GM19351 (cell line): ENCODE results near the gene AIFM3.

ENCODE experiments used
- ATAC-seq: cut with Tn5 transposase; IDR thresholded peaks from one replicate; pipeline ENCODE4 v1.9.1; 2021; ENCODE audit warnings: mild to moderate bottlenecking, moderate library complexity; ENCODE audit not compliant: unreplicated experiment

The AIFM3 gene

DNA sequence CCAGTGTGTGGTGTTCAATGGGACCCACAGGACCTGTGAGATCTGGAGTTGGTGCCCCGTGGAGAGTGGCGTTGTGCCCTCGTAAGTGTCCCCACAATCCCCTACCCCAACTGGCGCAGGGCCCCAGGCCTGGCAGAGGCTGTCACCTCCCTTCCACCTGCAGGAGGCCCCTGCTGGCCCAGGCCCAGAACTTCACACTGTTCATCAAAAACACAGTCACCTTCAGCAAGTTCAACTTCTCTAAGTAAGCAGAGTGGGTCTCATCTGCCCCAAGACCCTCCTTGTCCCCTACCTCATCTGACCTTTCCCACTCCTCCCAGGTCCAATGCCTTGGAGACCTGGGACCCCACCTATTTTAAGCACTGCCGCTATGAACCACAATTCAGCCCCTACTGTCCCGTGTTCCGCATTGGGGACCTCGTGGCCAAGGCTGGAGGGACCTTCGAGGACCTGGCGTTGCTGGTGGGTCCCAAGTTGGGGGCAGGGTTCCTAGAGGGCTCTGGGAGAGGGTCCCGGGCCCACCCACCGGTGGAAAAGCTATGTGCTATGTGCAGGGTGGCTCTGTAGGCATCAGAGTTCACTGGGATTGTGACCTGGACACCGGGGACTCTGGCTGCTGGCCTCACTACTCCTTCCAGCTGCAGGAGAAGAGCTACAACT is 56.0 kb downstream of the AIFM3 start:
- no peak for ATAC-seq

DNA sequence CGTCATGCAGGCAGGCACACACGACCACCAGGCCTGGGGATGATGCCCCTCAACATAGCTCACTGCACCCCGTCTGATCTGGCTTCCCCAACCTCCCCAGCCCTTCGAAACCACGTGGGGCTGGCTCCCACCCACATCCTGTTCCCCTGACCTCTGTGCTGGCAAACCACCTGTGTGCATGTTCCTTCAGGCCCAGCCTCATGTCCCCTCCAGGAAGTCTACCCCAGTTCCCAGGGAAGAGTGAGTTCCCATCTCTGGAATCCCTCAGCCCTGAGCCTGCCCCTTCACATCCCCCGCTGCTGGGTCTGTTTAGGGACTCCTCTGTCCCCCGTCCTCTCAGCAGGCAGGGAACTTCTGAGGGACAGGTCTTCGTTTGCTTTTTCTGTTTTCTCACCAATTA is 58.2 kb downstream of the AIFM3 start:
- no peak for ATAC-seq

DNA sequence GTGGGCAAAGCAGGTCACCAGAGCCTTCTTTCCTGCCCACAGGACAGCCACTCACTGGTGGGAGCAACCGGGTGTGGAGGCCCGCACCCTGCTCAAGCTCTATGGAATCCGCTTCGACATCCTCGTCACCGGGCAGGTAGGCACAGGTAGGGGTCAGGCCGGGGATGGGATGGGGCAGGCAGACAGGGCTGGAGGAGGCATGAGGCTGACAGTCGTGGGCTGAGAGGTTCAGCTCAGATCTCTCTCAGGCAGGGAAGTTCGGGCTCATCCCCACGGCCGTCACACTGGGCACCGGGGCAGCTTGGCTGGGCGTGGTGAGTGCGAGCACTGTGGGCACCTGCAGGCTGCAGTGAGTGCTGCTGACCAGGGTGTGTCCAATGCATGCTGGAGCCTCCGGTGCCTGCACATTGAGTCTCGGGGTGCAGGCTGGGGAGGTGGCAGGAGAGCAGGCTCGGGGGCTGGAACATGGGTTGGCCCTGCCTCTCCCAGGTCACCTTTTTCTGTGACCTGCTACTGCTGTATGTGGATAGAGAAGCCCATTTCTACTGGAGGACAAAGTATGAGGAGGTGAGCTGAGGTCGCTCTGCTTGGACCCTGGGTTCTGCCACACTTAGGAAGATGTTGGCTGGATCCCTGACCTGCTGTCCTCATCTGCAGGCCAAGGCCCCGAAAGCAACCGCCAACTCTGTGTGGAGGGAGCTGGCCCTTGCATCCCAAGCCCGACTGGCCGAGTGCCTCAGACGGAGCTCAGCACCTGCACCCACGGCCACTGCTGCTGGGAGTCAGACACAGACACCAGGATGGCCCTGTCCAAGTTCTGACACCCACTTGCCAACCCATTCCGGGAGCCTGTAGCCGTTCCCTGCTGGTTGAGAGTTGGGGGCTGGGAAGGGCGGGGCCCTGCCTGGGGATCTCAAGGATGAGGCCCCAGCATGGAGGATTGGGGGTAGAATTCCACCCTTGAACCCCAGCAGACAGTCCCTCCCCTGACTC is 59.0 kb downstream of the AIFM3 start:
- no peak for ATAC-seq

DNA sequence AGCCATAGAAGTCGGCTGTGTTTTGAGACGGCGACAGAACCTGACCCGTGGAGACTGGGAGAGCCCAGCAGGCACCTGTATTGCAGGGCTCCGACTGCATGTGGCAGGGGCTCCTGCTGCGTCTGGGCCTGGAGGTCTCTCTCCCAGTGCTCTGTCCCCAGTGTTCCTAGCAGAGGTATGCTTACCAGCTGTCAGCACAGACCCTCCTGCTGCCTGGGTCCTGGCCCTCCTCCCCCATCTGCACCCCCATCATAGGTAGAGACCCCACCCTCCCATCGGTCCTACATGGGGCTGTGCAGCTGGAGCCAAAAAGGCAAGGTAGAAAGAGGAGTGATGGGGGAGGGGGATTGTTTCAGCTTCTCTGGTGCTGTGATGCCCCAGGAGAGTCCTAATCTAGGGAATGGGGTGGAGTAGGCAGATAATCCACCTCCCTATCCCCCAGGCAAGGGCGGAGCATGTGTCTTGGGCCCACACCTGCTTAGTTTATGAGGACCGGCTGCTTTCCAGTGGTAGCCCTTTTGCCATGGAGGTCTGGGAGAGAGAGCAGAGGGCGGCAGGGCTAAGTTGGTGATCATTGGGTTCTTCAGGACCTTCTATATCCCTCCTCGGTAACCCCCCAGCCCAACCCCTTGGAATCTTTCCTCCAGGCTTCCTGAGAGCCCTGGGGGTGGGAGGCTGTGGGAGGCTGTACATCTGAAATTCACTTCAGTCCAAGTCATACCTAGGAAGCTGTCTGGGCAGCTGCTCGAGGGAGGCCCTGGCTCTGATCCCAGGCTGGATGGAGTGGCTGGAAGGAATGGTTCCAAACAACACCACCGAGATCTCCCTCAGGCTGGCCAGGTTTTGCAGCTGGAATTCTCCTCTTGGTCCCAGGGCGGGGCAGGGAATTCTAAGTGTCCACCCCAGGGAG is 60.0 kb downstream of the AIFM3 start:
- no peak for ATAC-seq

DNA sequence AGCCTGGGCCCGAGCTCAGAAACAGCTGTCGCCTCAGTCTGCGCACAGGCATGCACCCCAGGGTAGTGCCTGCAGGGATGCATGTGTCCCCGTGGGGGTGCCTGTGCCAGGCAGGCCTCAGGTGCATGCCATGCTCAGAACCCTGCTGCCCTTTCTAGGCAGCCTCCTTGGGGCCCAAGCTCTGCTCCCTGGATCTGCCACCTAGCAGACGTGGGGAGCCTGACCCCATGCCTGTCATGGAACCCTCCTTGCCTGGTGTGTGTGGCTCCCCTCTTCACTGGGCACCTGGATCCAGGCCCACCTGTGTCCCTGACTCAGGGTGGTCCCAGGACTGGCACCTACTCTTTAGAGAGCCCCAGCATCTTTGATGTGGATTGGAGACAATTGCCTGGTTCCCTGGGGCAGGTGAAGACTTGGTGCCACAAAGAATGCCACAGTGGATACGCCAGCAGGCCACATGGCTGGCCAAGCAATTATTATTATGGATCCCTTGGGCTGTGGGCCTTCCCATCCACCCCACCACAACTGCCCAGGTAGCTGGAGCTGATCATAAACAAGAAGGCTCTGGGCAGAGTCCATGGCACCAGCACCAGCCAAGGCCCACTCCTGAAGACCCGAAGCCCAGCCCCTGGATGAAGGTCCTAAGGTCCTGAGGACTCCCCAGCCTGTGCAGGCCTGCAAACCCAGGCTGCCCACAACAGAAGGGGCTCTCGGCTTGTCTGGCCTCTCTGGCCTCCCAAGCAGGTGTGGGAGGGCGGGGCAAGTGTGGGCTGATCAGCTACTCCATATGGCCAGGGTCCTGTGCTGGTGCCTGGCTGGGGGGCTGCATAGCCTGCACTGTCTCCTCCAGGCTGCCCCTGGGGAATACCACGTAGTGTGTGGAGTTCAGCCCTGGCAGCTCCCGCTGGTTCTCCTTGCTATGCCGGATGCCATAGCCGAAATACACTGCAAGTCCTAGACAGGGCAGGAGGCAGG is 61.5 kb downstream of the AIFM3 start:
- ATAC-seq = no peak

DNA sequence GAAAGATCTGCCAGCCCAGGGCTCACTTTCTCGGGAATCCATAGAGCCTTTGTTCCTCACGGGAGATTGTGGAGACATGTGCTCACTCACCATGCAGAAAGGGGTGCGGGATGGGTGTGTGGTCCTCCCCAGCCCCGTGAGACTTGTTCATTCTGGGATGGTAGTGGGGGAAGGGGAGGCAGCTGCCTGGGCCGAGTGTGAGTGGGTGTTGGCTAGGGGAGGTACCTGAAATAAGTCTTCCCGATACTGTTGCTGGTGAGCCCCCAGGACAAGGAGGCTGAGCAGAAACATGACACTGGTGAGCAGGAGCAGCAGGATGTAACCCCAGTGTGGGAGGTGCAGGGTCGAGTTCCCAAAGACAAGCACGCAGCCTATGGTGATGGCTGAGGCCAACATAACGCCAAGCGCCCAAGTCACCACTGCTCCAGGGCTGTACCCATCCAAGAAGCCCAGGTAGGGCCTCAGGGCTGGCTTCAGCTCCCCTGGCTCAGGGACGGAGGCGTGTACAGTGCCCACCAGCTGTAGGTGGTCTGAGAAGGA is 62.5 kb downstream of the AIFM3 start:
- ATAC-seq = no peak

DNA sequence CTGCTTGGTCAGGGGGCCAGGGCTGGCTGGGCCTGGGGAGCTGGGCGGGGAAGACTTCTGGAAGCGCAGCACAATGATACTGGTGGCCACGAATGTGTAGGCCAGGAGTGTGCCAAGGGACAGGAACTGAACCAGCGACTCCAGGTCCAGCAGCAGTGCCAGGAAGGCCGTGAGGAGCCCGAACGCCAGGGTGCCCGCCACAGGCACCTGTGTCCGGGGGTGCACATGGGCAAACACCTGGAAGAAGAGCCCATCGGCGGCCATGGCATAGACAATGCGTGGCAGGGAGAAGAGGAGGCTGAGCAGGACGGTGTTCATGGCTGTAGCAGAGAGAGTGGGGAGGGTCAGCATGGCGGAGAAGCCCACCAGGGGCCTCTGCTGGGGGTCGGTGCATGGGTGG is 63.0 kb downstream of the AIFM3 start:
- ATAC-seq = no peak
